Measurements from ENCODE around the gene ADRM1. TPM values are rescaled to one million over a fixed set of nuclear protein-coding genes. Genes with fewer than 3 reads are reported as not detected.

ADRM1 gene
- total RNA-seq, 1 experiment from 2014 or later, result 160 TPM

DNA sequence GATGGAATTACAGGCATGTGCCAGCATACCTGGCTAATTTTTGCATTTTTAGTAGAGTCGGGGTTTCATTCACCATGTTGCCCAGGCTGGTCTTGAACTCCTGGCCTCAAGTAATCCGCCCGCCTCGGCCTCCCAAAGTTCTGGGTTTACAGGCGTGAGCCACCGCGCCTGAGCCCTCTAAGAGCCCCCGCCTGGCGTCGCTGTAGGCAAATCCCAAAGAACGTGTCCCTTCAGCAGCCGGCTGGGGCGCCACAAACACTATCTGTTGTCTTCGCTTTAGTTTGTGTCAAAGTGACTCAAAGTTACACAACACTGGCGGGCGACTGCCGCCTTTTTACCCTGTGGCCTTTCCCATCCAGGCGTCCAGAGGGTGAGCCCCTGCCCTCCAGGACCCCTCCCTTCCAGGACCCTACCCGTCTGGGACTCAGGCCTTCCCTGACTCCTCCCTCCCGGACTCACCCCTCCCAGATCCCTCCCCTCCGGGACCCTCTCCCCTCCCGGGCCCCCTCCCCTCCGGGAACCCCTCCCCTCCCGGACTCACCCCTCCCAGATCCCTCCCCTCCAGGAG lies 940 bp upstream of the ADRM1 start:
- H3K4me3 Mint-ChIP-seq, result peak overlapping the region; percentile 77
- peaks cover 22% of the 10 kb centered on the region for H3K36me3 Mint-ChIP-seq
- ATAC-seq (peak; percentile 75), DNase-seq (ENCODE audit: low spot score) (peak; percentile 93)
- no peaks in the 10 kb centered on the region for H3K27me3 Mint-ChIP-seq (ENCODE audit: low read depth)
- H3K9me3 Mint-ChIP-seq, result no peaks in the 10 kb centered on the region
- H3K4me1 Mint-ChIP-seq, result peaks cover 18% of the 10 kb centered on the region
- H3K27ac Mint-ChIP-seq, result peak overlapping the region; percentile 96
- ChIA-PET POLR2A (interaction anchor here (0.6 to 1.0 kb wide), 3 partner anchors 64 to 172 kb away, joined by 4 read pairs; partner anchors contain the start of gene LAMA5), CTCF (interaction anchor here (0.6 to 1.7 kb wide), 22 partner anchors 9 to 612 kb away, joined by 3 to 28 read pairs (median 4); partner anchors contain the start of genes LAMA5 and RPS21)
- TF ChIP-seq GABPB1 (CRISPR knock-in tag; IDR thresholded peaks at IDR 0.05), result peak; percentile 90
- TF ChIP-seq PRRX2 (CRISPR knock-in tag; IDR thresholded peaks at IDR 0.05), result 0 out of 2 replicates have a peak, but pooled peaks have one; percentile 43
- TF ChIP-seq TEAD1 (CRISPR knock-in tag; IDR thresholded peaks at IDR 0.05), result peak; percentile 53; the same call in 1 of the 2 replicates
- TF ChIP-seq CBFB (CRISPR knock-in tag; IDR thresholded peaks at IDR 0.05; ENCODE audit: low read depth), result 0 out of 2 replicates have a peak, but pooled peaks have one; percentile 9
- no peak for TF ChIP-seq ZBTB21 (CRISPR knock-in tag; IDR thresholded peaks at IDR 0.05; ENCODE audit: borderline replicate concordance)
- TF ChIP-seq, protein P1, sequence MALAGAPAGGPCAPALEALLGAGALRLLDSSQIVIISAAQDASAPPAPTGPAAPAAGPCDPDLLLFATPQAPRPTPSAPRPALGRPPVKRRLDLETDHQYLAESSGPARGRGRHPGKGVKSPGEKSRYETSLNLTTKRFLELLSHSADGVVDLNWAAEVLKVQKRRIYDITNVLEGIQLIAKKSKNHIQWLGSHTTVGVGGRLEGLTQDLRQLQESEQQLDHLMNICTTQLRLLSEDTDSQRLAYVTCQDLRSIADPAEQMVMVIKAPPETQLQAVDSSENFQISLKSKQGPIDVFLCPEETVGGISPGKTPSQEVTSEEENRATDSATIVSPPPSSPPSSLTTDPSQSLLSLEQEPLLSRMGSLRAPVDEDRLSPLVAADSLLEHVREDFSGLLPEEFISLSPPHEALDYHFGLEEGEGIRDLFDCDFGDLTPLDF (CRISPR knock-in tag; IDR thresholded peaks at IDR 0.05), result no peak
- no peak for TF ChIP-seq NFE2L1 (CRISPR knock-in tag; IDR thresholded peaks at IDR 0.05)
- TF ChIP-seq, protein P2, sequence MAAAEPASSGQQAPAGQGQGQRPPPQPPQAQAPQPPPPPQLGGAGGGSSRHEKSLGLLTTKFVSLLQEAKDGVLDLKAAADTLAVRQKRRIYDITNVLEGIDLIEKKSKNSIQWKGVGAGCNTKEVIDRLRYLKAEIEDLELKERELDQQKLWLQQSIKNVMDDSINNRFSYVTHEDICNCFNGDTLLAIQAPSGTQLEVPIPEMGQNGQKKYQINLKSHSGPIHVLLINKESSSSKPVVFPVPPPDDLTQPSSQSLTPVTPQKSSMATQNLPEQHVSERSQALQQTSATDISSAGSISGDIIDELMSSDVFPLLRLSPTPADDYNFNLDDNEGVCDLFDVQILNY (CRISPR knock-in tag; IDR thresholded peaks at IDR 0.05), result no peak
- TF ChIP-seq SP1 (CRISPR knock-in tag; conservative IDR thresholded peaks at IDR 0.05), result peak; percentile 45; the same call in 1 of the 2 replicates
- peak; percentile 93 for TF ChIP-seq GTF2I (CRISPR knock-in tag; conservative IDR thresholded peaks at IDR 0.05)
- TF ChIP-seq, protein P3, sequence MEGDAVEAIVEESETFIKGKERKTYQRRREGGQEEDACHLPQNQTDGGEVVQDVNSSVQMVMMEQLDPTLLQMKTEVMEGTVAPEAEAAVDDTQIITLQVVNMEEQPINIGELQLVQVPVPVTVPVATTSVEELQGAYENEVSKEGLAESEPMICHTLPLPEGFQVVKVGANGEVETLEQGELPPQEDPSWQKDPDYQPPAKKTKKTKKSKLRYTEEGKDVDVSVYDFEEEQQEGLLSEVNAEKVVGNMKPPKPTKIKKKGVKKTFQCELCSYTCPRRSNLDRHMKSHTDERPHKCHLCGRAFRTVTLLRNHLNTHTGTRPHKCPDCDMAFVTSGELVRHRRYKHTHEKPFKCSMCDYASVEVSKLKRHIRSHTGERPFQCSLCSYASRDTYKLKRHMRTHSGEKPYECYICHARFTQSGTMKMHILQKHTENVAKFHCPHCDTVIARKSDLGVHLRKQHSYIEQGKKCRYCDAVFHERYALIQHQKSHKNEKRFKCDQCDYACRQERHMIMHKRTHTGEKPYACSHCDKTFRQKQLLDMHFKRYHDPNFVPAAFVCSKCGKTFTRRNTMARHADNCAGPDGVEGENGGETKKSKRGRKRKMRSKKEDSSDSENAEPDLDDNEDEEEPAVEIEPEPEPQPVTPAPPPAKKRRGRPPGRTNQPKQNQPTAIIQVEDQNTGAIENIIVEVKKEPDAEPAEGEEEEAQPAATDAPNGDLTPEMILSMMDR (IDR thresholded peaks at IDR 0.05), result peak; percentile 38; the same call in 1 of the 2 replicates
- no peak for TF ChIP-seq EMX1 (CRISPR knock-in tag; IDR thresholded peaks at IDR 0.05)
- TF ChIP-seq, protein P4, sequence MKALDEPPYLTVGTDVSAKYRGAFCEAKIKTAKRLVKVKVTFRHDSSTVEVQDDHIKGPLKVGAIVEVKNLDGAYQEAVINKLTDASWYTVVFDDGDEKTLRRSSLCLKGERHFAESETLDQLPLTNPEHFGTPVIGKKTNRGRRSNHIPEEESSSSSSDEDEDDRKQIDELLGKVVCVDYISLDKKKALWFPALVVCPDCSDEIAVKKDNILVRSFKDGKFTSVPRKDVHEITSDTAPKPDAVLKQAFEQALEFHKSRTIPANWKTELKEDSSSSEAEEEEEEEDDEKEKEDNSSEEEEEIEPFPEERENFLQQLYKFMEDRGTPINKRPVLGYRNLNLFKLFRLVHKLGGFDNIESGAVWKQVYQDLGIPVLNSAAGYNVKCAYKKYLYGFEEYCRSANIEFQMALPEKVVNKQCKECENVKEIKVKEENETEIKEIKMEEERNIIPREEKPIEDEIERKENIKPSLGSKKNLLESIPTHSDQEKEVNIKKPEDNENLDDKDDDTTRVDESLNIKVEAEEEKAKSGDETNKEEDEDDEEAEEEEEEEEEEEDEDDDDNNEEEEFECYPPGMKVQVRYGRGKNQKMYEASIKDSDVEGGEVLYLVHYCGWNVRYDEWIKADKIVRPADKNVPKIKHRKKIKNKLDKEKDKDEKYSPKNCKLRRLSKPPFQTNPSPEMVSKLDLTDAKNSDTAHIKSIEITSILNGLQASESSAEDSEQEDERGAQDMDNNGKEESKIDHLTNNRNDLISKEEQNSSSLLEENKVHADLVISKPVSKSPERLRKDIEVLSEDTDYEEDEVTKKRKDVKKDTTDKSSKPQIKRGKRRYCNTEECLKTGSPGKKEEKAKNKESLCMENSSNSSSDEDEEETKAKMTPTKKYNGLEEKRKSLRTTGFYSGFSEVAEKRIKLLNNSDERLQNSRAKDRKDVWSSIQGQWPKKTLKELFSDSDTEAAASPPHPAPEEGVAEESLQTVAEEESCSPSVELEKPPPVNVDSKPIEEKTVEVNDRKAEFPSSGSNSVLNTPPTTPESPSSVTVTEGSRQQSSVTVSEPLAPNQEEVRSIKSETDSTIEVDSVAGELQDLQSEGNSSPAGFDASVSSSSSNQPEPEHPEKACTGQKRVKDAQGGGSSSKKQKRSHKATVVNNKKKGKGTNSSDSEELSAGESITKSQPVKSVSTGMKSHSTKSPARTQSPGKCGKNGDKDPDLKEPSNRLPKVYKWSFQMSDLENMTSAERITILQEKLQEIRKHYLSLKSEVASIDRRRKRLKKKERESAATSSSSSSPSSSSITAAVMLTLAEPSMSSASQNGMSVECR (CRISPR knock-in tag; IDR thresholded peaks at IDR 0.05; ENCODE audit: borderline replicate concordance), result peak; percentile 53; the same call in 1 of the 2 replicates
- TF ChIP-seq, protein P5, sequence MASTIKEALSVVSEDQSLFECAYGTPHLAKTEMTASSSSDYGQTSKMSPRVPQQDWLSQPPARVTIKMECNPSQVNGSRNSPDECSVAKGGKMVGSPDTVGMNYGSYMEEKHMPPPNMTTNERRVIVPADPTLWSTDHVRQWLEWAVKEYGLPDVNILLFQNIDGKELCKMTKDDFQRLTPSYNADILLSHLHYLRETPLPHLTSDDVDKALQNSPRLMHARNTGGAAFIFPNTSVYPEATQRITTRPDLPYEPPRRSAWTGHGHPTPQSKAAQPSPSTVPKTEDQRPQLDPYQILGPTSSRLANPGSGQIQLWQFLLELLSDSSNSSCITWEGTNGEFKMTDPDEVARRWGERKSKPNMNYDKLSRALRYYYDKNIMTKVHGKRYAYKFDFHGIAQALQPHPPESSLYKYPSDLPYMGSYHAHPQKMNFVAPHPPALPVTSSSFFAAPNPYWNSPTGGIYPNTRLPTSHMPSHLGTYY (CRISPR knock-in tag; IDR thresholded peaks at IDR 0.05), result no peak
- no peak for TF ChIP-seq ZNF317 (CRISPR knock-in tag; IDR thresholded peaks at IDR 0.05; ENCODE audit: borderline replicate concordance, low read depth)
- TF ChIP-seq, protein P6, sequence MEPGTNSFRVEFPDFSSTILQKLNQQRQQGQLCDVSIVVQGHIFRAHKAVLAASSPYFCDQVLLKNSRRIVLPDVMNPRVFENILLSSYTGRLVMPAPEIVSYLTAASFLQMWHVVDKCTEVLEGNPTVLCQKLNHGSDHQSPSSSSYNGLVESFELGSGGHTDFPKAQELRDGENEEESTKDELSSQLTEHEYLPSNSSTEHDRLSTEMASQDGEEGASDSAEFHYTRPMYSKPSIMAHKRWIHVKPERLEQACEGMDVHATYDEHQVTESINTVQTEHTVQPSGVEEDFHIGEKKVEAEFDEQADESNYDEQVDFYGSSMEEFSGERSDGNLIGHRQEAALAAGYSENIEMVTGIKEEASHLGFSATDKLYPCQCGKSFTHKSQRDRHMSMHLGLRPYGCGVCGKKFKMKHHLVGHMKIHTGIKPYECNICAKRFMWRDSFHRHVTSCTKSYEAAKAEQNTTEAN (CRISPR knock-in tag; IDR thresholded peaks at IDR 0.05), result no peak
- no peak for TF ChIP-seq NR2C2 (CRISPR knock-in tag; IDR thresholded peaks at IDR 0.05)
- no peak for TF ChIP-seq JAZF1 (CRISPR knock-in tag; IDR thresholded peaks at IDR 0.05)
- TF ChIP-seq ATF1 (CRISPR knock-in tag; IDR thresholded peaks at IDR 0.05), result no peak
- TF ChIP-seq, protein P7, sequence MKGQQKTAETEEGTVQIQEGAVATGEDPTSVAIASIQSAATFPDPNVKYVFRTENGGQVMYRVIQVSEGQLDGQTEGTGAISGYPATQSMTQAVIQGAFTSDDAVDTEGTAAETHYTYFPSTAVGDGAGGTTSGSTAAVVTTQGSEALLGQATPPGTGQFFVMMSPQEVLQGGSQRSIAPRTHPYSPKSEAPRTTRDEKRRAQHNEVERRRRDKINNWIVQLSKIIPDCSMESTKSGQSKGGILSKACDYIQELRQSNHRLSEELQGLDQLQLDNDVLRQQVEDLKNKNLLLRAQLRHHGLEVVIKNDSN (CRISPR knock-in tag; IDR thresholded peaks at IDR 0.05), result no peak
- TF ChIP-seq, protein P8, sequence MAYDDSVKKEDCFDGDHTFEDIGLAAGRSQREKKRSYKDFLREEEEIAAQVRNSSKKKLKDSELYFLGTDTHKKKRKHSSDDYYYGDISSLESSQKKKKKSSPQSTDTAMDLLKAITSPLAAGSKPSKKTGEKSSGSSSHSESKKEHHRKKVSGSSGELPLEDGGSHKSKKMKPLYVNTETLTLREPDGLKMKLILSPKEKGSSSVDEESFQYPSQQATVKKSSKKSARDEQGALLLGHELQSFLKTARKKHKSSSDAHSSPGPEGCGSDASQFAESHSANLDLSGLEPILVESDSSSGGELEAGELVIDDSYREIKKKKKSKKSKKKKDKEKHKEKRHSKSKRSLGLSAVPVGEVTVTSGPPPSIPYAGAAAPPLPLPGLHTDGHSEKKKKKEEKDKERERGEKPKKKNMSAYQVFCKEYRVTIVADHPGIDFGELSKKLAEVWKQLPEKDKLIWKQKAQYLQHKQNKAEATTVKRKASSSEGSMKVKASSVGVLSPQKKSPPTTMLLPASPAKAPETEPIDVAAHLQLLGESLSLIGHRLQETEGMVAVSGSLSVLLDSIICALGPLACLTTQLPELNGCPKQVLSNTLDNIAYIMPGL (CRISPR knock-in tag; IDR thresholded peaks at IDR 0.05), result peak; percentile 34; the same call in 1 of the 2 replicates
- TF ChIP-seq, protein P9, sequence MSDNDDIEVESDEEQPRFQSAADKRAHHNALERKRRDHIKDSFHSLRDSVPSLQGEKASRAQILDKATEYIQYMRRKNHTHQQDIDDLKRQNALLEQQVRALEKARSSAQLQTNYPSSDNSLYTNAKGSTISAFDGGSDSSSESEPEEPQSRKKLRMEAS (CRISPR knock-in tag; IDR thresholded peaks at IDR 0.05), result 0 out of 2 replicates have a peak, but pooled peaks have one; percentile 28
- TF ChIP-seq, protein P10, sequence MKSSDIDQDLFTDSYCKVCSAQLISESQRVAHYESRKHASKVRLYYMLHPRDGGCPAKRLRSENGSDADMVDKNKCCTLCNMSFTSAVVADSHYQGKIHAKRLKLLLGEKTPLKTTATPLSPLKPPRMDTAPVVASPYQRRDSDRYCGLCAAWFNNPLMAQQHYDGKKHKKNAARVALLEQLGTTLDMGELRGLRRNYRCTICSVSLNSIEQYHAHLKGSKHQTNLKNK (CRISPR knock-in tag; IDR thresholded peaks at IDR 0.05), result no peak
